HepG2 (cell line): Measurements from ENCODE around the gene LYRM1. TPM values are rescaled to one million over a fixed set of nuclear protein-coding genes. Genes with fewer than 3 reads are reported as not detected.

Experiments used
- AKAP8 ChIP-seq: sonication (generic); formaldehyde crosslinking; IDR thresholded peaks from 2 replicates; pipeline ENCODE4 v1.5.1; 2020; ENCODE audit warnings: mild to moderate bottlenecking, missing genetic modification reagents
- ATM ChIP-seq: fragments of 450-650 bp; IDR thresholded peaks from 2 replicates; pipeline ENCODE4 v1.7.1; 2017; ENCODE audit warnings: mild to moderate bottlenecking, borderline replicate concordance
- HES4 ChIP-seq: sonication (generic); formaldehyde crosslinking; IDR thresholded peaks from 2 replicates; pipeline ENCODE4 v1.9.0; 2021; ENCODE audit warnings: mild to moderate bottlenecking, missing genetic modification reagents, borderline replicate concordance
- HOXA3 ChIP-seq: sonication (generic); formaldehyde crosslinking; IDR thresholded peaks from 2 replicates; pipeline ENCODE4 v1.5.0; 2020; ENCODE audit warnings: missing genetic modification reagents
- HOXA7 ChIP-seq: sonication (generic); formaldehyde crosslinking; IDR thresholded peaks from 2 replicates; pipeline ENCODE4 v1.8.1; 2022; ENCODE audit warnings: mild to moderate bottlenecking, missing genetic modification reagents, moderate library complexity
- RBM22 ChIP-seq: fragments of 200-400 bp; formaldehyde crosslinking; optimal IDR thresholded peaks from 2 replicates; pipeline ENCODE3; 2017; ENCODE audit warnings: mild to moderate bottlenecking, low read length, moderate library complexity
- SALL1 ChIP-seq: sonication (generic); formaldehyde crosslinking; IDR thresholded peaks from 2 replicates; pipeline ENCODE4 v1.8.0; 2022; ENCODE audit warnings: mild to moderate bottlenecking, missing genetic modification reagents
- SMYD3 ChIP-seq: sonication (generic); formaldehyde crosslinking; IDR thresholded peaks from 2 replicates; pipeline ENCODE4 v1.8.1; 2023; ENCODE audit warnings: mild to moderate bottlenecking, missing genetic modification reagents
- SP1 ChIP-seq, 2 experiments: fragments of 450-650 bp in 1 of 2; sonication (generic) in 1 of 2; formaldehyde crosslinking in 1 of 2; IDR thresholded peaks; 2 replicates each; pipeline versions ENCODE4 v1.4.0 to v1.6.1; 2016 to 2020; ENCODE audit warnings: missing genetic modification reagents in 1 of 2
- SRSF1 ChIP-seq: fragments of 200-400 bp; formaldehyde crosslinking; optimal IDR thresholded peaks from 2 replicates; pipeline ENCODE3; 2017; ENCODE audit warnings: mild to moderate bottlenecking, low read depth, low read length, moderate library complexity
- TBX3 ChIP-seq: fragments of 450-650 bp; IDR thresholded peaks from 2 replicates; pipeline ENCODE4 v1.6.1; 2017; ENCODE audit warnings: antibody characterized with exemption, mild to moderate bottlenecking, inconsistent platforms, borderline replicate concordance
- ZNF10 ChIP-seq: sonication (generic); formaldehyde crosslinking; IDR thresholded peaks from 2 replicates; pipeline ENCODE4 v1.4.0; 2020; ENCODE audit warnings: mild to moderate bottlenecking, low read depth, missing genetic modification reagents, borderline replicate concordance
- ZNF318 ChIP-seq: sonication (generic); formaldehyde crosslinking; IDR thresholded peaks from 2 replicates; pipeline ENCODE4 v1.4.0; 2020; ENCODE audit warnings: mild to moderate bottlenecking, missing genetic modification reagents
- ZNF34 ChIP-seq: sonication (generic); formaldehyde crosslinking; IDR thresholded peaks from 2 replicates; pipeline ENCODE4 v1.4.0; 2020; ENCODE audit warnings: mild to moderate bottlenecking, missing genetic modification reagents, borderline replicate concordance
- ZNF644 ChIP-seq: IDR thresholded peaks from 2 replicates; pipeline ENCODE4 v1.6.1; 2016; ENCODE audit warnings: low read depth
- polyA plus RNA-seq, 8 experiments: library from polyadenylated mRNA; depleted of rRNA in 3 of 8; stranded (reverse) in 7 of 8; unstranded in 1 of 8; fragments of >200 nt; fragmentation: Illumina TruSeq in 4 of 8; extraction: Trizol in 4 of 8; gene quantifications; 2 replicates each; pipeline versions ENCODE4 v1.2.1 to v1.2.3, GENCODE V29; 2011 to 2016; ENCODE audit warnings: low read depth in 4 of 8, missing spikeins in 1 of 8, mixed read lengths in 1 of 8; ENCODE audit not compliant: insufficient read depth in 1 of 8
- total RNA-seq, 5 experiments: library from RNA; depleted of rRNA; stranded (reverse); fragments of >200 nt; fragmentation: Illumina TruSeq; extraction: Trizol; gene quantifications; 2 replicates each; pipeline ENCODE4 v1.2.3, GENCODE V29; 2016; ENCODE audit warnings: low read depth in 1 of 5
- TF ChIP-seq, protein P1 (sequence below): sonication (generic); formaldehyde crosslinking; IDR thresholded peaks from 2 replicates; pipeline ENCODE4 v1.4.0; 2020; ENCODE audit warnings: missing genetic modification reagents

Gene LYRM1
- total and polyA plus RNA-seq, 2 of the 13 experiments (the other 11 are each of a cell fraction or from before 2014, with no cell fraction given): 59.2 to 82.6 TPM

DNA sequence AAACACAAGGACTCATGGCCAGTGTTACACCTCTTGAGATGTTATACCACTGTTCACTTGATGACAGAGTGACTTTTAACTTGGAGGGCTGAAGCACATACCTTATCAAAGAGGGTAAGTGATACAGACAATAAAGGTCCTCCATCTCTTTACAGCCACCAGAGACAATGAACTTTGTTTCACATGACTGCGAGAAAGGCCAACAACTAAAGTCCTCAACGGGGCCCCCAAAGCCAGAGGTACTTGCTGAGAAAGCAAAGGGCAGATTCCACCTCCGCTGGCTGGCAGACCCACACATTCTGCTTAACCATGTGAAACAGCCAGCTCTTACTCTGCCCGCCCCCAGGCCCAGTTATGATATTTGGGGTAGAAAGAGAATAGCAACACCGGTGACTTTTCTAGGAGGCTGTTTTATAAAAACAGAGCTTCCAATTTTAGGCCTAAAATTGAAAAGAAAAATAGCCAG is 21.9 kb upstream of the LYRM1 start (continued):
- TF ChIP-seq SMYD3 (CRISPR knock-in tag) (0 out of 2 replicates have a peak, but pooled peaks have one; percentile 7), HOXA7 (CRISPR knock-in tag) (no peak), SRSF1 (no peak), ZNF318 (CRISPR knock-in tag) (no peak), HES4 (CRISPR knock-in tag) (no peak), TBX3 (no peak), AKAP8 (no peak), HOXA3 (CRISPR knock-in tag) (peak; percentile 65), SP1 (IDR thresholded peaks at IDR 0.05) (no peak), SP1 (CRISPR knock-in tag; IDR thresholded peaks at IDR 0.05) (no peak), SALL1 (peak; percentile 84), ZNF10 (CRISPR knock-in tag) (no peak), ZNF34 (CRISPR knock-in tag) (no peak), ZNF644 (CRISPR knock-in tag) (peak; percentile 29; the same call in 1 of the 2 replicates), RBM22 (no peak), ATM (no peak)
- TF ChIP-seq, protein P1, sequence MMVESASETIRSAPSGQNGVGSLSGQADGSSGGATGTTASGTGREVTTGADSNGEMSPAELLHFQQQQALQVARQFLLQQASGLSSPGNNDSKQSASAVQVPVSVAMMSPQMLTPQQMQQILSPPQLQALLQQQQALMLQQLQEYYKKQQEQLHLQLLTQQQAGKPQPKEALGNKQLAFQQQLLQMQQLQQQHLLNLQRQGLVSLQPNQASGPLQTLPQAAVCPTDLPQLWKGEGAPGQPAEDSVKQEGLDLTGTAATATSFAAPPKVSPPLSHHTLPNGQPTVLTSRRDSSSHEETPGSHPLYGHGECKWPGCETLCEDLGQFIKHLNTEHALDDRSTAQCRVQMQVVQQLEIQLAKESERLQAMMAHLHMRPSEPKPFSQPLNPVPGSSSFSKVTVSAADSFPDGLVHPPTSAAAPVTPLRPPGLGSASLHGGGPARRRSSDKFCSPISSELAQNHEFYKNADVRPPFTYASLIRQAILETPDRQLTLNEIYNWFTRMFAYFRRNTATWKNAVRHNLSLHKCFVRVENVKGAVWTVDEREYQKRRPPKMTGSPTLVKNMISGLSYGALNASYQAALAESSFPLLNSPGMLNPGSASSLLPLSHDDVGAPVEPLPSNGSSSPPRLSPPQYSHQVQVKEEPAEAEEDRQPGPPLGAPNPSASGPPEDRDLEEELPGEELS (CRISPR knock-in tag): peak; percentile 37; the same call in 1 of the 2 replicates
